Heart left ventricle (tissue), 16 donors: Measurements from ENCODE around the gene ERRFI1. TPM values are rescaled to one million over a fixed set of nuclear protein-coding genes. Genes with fewer than 3 reads are reported as not detected.
A peak's percentile ranks its signal among the peaks of the same experiment; 100 is the strongest.

Experiments
- ATAC-seq, 4 donors: fragments of 200-7000 bp; cut with Tn5 transposase; one replicate each; pipeline ENCODE4 v1.9.1; 2020 to 2022; ENCODE audit warnings: moderate library complexity in 4 of 4, mild to moderate bottlenecking in 3 of 4, moderate number of reproducible peaks in 1 of 4
- DNase-seq, 5 donors: peaks; one replicate each; pipeline ENCODE4 v3.0.0-alpha.2; 2020
- H3K27ac ChIP-seq, 12 donors: fragments of 200-600 bp; sonication (generic) in 4 of 12; one replicate each; pipeline versions ENCODE4 v1.5.0 to v1.8.0; 2016 to 2022; ENCODE audit warnings: mild to moderate bottlenecking in 2 of 12
- H3K27me3 ChIP-seq, 9 donors: fragments of 200-600 bp; sonication (generic) in 2 of 9; one replicate each; pipeline versions ENCODE4 v1.5.1 to v1.8.0; 2016 to 2022; ENCODE audit warnings: mild to moderate bottlenecking in 3 of 9
- H3K36me3 ChIP-seq, 9 donors: fragments of 200-600 bp; sonication (generic) in 2 of 9; one replicate each; pipeline versions ENCODE4 v1.5.0 to v1.8.0; 2018 to 2022; ENCODE audit warnings: mild to moderate bottlenecking in 2 of 9
- H3K4me1 ChIP-seq, 12 donors: fragments of 200-600 bp; sonication (generic) in 4 of 12; one replicate each; pipeline versions ENCODE4 v1.5.0 to v1.8.0; 2016 to 2022; ENCODE audit warnings: mild to moderate bottlenecking in 3 of 12
- H3K4me3 ChIP-seq, 12 donors: fragments of 200-600 bp; sonication (generic) in 4 of 12; one replicate each; pipeline versions ENCODE4 v1.5.0 to v1.8.0; 2017 to 2022; ENCODE audit warnings: mild to moderate bottlenecking in 9 of 12, moderate library complexity in 4 of 12
- H3K9me3 ChIP-seq, 12 donors: fragments of 200-600 bp; sonication (generic) in 4 of 12; one replicate each; pipeline versions ENCODE4 v1.5.0 to v1.8.0; 2016 to 2022; ENCODE audit warnings: mild to moderate bottlenecking in 1 of 12
- POLR2A ChIP-seq, 2 donors: fragments of 450-650 bp; IDR thresholded peaks; one replicate each; pipeline ENCODE4 v1.6.1; 2017; ENCODE audit warnings: antibody characterized with exemption in 2 of 2, mild to moderate bottlenecking in 2 of 2, moderate library complexity in 2 of 2
- WGBS, 4 donors: extraction: QIAGEN DNeasy Blood & Tissue Kit in 2 of 4; methylation state at CpG; one replicate each; pipeline versions ENCODE4 v1.1.5 to v1.1.7; 2013 to 2018; 5-methylcytosine and 5-hydroxymethylcytosine counted together
- intact Hi-C, 10 donors: fragments of 100-400 bp; cut with DNase I; formaldehyde crosslinking; loops; one replicate each; pipeline versions ENCODE4 v1.11.1 to v1.14.2; 2022
- polyA plus RNA-seq, 2 donors: library from polyadenylated mRNA; stranded (reverse); fragments of 200-250 nt; gene quantifications; one replicate each; pipeline ENCODE4 v1.2.3, GENCODE V29; 2013
- total RNA-seq, 9 donors: library from RNA; depleted of rRNA in 2 of 9; stranded (reverse); fragments of >200 nt in 2 of 9; fragmentation: NEBNext Ultra II Directional in 3 of 9; extraction: Animal tissue kit (Norgen Biotek cat#: 25700) in 3 of 9; gene quantifications; one replicate each; pipeline versions ENCODE4 v1.1.0 to v1.2.4, GENCODE V29; 2016 to 2023
- TF ChIP-seq, protein P1 (sequence below), 12 donors: fragments of 200-600 bp; sonication (generic) in 4 of 12; IDR thresholded peaks; one replicate each; pipeline versions ENCODE4 v1.5.0 to v1.8.0; 2018 to 2022; ENCODE audit warnings: antibody characterized with exemption in 12 of 12, mild to moderate bottlenecking in 5 of 12
- donor health status: ischemic (EF 13 %, LVEDD 7.1; RV severe dilation, severe dysfunction).
- donor health status: healthy with polysubstance abuse.
- donor health status: DM: no; HTN: yes; CAD: no.
- donor health status: DM: no; HTN: no; CAD: no.
- donor health status: ischemic (EF 25% LVEDD 6.9; RV normal size, moderate dysfunction).
- donor health status: ischemic (EF 25% LVEDD 5.7; RV mildly dilated, moderate dysfunction).
- donor health status: healthy.
- donor health status: DM: yes; HTN: yes; CAD: no.
- donor health status: ischemic (EF 35%, LVEDD 5.7; RV mildly dilated, moderate dysfunction).
- donor health status: nonischemic (EF 11% LVEDD 7.7; RV severe dilation, severe dysfunction).
- donor health status: DM: yes; HTN: yes; CAD: no.
- donor health status: PGD.
- donor health status: ischemic (EF 29% LVEDD 5.4; RV normal size, mild dysfunction).
- donor health status: nonischemic (EF 23%, LVEDD 6.1; RV moderate dilation, normal function).

The ERRFI1 gene
- total and polyA plus RNA-seq, 11 donors = 3.8 to 26.0 (median 12.0) TPM

DNA sequence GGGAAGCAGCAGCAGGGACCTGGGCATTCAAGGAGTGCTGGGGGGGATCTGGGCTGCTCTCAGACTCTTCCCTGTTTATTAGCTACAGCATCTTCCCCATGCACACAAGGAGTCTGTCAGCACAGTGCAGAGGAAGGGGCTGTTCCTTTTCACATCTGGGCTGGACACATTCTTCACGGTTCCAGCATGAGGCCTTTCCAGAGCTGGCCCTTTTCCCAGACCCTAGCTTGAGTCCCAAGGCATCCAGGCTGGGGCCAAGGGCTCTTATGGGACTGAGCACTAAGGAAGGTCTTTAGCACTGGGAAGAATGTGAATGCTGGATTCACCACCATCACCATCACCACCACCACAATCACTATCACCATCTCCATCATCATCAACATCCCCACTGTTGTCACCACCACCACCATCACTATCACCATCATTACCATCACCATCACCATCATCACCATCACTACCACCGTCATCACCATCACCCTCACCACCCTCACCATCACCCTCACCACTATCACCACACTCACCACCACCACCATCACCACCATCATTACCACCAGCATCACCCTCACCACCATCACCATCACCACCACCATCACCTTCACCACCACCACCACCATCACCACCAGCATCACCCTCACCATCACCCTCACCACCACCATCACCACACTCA, 36.2 kb downstream of the ERRFI1 start:
- intact Hi-C loops = loop anchor here in 2 of 10 donors (5.0 to 10.0 kb wide), 3 partner anchors 32 to 865 kb away; no protein-coding TSS in a partner anchor
- H3K4me1 ChIP-seq = peaks cover 0 to 14% (median 0%) of the 10 kb centered on the region in 12 donors
- TF ChIP-seq, protein P1, sequence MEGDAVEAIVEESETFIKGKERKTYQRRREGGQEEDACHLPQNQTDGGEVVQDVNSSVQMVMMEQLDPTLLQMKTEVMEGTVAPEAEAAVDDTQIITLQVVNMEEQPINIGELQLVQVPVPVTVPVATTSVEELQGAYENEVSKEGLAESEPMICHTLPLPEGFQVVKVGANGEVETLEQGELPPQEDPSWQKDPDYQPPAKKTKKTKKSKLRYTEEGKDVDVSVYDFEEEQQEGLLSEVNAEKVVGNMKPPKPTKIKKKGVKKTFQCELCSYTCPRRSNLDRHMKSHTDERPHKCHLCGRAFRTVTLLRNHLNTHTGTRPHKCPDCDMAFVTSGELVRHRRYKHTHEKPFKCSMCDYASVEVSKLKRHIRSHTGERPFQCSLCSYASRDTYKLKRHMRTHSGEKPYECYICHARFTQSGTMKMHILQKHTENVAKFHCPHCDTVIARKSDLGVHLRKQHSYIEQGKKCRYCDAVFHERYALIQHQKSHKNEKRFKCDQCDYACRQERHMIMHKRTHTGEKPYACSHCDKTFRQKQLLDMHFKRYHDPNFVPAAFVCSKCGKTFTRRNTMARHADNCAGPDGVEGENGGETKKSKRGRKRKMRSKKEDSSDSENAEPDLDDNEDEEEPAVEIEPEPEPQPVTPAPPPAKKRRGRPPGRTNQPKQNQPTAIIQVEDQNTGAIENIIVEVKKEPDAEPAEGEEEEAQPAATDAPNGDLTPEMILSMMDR (IDR thresholded peaks at IDR 0.05) = no peak
- no peak for TF ChIP-seq POLR2A (IDR thresholded peaks at IDR 0.05)
- 51 to 59% (median 54%) methylated on average over 2 of the region's 2 CpGs for WGBS, 4 donors
- peak; percentile 26 to 38 (median 30) for ATAC-seq
- no peaks in the 10 kb centered on the region for H3K9me3 ChIP-seq
- no peak overlapping the region for H3K27ac ChIP-seq
- H3K27me3 ChIP-seq = no peaks in the 10 kb centered on the region
- DNase-seq = no peak
- no peak overlapping the region for H3K4me3 ChIP-seq
- H3K36me3 ChIP-seq = peaks cover 0 to 30% (median 21%) of the 10 kb centered on the region in 9 donors

DNA sequence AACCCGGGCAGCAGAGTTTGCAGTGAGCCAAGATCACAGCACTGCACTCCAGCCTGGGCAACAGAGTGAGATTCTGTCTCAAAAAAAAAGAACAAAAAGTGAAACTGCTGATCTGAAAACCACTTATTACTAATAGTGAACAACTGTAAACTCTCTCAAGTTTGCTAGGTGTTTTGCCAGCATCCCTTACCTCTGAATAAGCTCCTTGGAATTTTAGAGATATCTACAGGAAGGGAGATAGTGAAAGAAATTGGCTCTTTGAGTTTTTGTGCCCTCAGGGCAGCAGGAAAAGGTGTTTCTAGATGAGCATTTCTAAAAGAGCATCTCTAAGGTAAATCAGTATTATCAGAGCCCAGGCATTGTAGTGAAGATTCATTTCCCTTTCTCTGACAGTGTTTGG, 37.5 kb downstream of the ERRFI1 start:
- WGBS, 4 donors = 82 to 96% (median 88%) methylated on average over 1 of the region's 1 CpG
- Histone ChIP-seq H3K4me3 (no peak overlapping the region), H3K9me3 (no peaks in the 10 kb centered on the region), H3K27me3 (no peaks in the 10 kb centered on the region), H3K27ac (no peak overlapping the region), H3K4me1 (peaks cover 0 to 16% (median 0%) of the 10 kb centered on the region in 12 donors), H3K36me3 (peaks cover 0 to 43% (median 33%) of the 10 kb centered on the region in 9 donors)
- DNase-seq = no peak
- no peak for TF ChIP-seq POLR2A (IDR thresholded peaks at IDR 0.05)
- TF ChIP-seq, protein P1 (IDR thresholded peaks at IDR 0.05) = no peak
- ATAC-seq = no peak
- intact Hi-C loops = loop anchor here in 2 of 10 donors (5.0 to 10.0 kb wide), 3 partner anchors 34 to 866 kb away; no protein-coding TSS in a partner anchor

DNA sequence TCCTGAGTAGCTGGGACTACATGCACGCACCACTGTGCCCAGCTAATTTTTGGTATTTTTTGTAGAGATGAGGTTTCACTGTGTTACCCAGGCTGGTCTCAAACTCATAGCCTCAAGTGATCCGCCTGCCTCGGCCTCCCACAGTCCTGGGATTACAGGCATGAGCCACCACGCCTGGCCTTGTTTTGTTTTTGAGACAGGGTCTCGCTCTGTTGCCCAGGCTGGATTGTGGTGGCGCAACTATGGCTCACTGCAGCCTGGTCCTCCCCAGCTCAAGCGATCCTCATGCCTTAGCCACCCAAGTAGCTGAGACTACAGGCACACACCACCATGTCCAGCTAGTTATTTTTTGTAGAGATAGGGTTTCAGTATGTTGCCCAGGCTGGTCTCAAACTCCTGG, 38.6 kb downstream of the ERRFI1 start:
- intact Hi-C loops = loop anchor here in 2 of 10 donors (5.0 to 10.0 kb wide), 3 partner anchors 35 to 867 kb away; no protein-coding TSS in a partner anchor
- no peak for TF ChIP-seq POLR2A (IDR thresholded peaks at IDR 0.05)
- TF ChIP-seq, protein P1 (IDR thresholded peaks at IDR 0.05) = no peak
- H3K27me3 ChIP-seq = no peaks in the 10 kb centered on the region
- peaks cover 0 to 26% (median 2%) of the 10 kb centered on the region in 12 donors for H3K4me1 ChIP-seq
- peaks cover 0 to 53% (median 41%) of the 10 kb centered on the region in 9 donors for H3K36me3 ChIP-seq
- no peaks in the 10 kb centered on the region for H3K9me3 ChIP-seq
- no peak for ATAC-seq
- DNase-seq = no peak
- WGBS, 4 donors = 91 to 98% (median 96%) methylated on average over 7 of the region's 7 CpGs
- H3K4me3 ChIP-seq = no peak overlapping the region
- no peak overlapping the region for H3K27ac ChIP-seq

DNA sequence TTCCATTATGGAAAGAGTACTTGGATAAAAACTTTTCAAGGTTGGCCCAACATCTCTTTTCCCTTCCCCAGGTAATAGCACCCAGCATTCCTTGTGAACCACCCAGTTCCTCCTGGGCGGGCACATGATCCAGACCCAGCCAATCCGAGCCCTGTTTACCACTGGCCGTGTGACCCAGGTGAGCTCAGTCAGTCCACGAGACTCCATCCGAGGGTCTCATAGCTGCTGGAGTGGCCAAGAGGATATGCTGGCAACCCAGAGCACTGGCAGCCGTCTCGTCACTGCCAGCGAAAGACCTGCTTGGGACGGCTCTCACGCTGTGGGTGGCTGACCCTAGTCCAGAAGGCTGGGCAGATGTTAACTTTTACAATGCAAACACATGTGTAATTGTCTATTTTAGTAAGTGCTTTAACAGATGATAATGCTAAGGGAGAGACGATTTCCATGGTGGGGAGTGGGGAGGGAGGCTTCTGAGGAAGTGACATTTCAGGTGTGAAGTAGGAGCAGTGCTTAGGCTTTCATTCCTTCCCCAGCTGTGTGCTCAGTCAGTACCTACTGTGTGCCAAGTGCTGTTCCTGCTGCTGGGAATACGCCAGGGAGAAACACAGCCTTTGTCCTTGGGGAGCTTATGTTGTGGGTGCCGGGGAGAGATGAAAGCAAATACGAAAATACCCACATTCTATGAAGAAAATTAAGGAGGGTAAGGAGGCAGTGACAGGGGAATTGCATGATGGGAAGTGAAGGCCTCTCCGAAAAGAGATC, 40.1 kb downstream of the ERRFI1 start:
- Histone ChIP-seq H3K4me1 (peaks cover 0 to 28% (median 7%) of the 10 kb centered on the region in 12 donors), H3K27me3 (no peaks in the 10 kb centered on the region), H3K9me3 (no peaks in the 10 kb centered on the region), H3K4me3 (no peak overlapping the region), H3K27ac (peak overlapping the region in 1 of 12 donors; percentile 5), H3K36me3 (peaks cover 0 to 59% (median 46%) of the 10 kb centered on the region in 9 donors)
- no peak for DNase-seq
- WGBS, 4 donors = 58 to 71% (median 66%) methylated on average over 13 to 15 of the region's 15 CpGs
- TF ChIP-seq, protein P1 (IDR thresholded peaks at IDR 0.05) = no peak
- no peak for TF ChIP-seq POLR2A (IDR thresholded peaks at IDR 0.05)
- intact Hi-C loops = loop anchor here in 3 of 10 donors (2.0 to 10.0 kb wide), 4 partner anchors 36 to 869 kb away; no protein-coding TSS in a partner anchor
- peak in 1 of 4 donors; percentile 7 for ATAC-seq
